ENCODE measurements around the gene IER5L. TPM values are rescaled to one million over a fixed set of nuclear protein-coding genes. Genes with fewer than 3 reads are reported as not detected.

The IER5L gene
- total RNA-seq, 2 experiments from 2014 or later, result 3.7 to 4.1 TPM

DNA sequence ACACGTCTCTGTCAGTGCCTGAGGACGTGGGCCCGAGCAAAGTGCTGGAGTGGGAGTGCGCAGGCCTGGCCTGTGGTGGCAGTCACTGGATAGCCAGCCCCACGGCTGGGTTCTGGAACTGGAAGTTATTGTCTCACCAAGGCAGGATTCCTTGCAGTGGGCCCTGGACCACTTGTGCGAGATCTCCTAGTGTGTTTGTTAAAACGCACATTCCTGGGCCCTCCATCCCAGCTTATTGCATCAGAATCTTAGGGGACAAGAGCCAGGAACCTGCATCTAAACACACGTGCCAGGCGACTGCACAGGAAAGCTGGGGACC lies 40.0 kb downstream of the IER5L start:
- intact Hi-C loops (cut with micrococcal nuclease), result loop anchor here (5.0 kb wide), 1 partner anchor 474 kb away; no protein-coding TSS in a partner anchor
- TF ChIP-seq, protein P1, sequence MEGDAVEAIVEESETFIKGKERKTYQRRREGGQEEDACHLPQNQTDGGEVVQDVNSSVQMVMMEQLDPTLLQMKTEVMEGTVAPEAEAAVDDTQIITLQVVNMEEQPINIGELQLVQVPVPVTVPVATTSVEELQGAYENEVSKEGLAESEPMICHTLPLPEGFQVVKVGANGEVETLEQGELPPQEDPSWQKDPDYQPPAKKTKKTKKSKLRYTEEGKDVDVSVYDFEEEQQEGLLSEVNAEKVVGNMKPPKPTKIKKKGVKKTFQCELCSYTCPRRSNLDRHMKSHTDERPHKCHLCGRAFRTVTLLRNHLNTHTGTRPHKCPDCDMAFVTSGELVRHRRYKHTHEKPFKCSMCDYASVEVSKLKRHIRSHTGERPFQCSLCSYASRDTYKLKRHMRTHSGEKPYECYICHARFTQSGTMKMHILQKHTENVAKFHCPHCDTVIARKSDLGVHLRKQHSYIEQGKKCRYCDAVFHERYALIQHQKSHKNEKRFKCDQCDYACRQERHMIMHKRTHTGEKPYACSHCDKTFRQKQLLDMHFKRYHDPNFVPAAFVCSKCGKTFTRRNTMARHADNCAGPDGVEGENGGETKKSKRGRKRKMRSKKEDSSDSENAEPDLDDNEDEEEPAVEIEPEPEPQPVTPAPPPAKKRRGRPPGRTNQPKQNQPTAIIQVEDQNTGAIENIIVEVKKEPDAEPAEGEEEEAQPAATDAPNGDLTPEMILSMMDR (IDR thresholded peaks at IDR 0.05), result no peak
- H3K4me3 Mint-ChIP-seq, result no peak overlapping the region
- ATAC-seq, result no peak
- peak overlapping the region; percentile 34 for H3K27ac Mint-ChIP-seq
- no peaks in the 10 kb centered on the region for H3K9me3 Mint-ChIP-seq
- no peak for DNase-seq
- peaks cover 36% of the 10 kb centered on the region for H3K4me1 Mint-ChIP-seq (ENCODE audit: low read depth)
- CTCF ChIA-PET, result interaction anchor here (0.7 to 7.4 kb wide), 17 partner anchors 7 to 505 kb away, joined by 3 to 131 read pairs (median 8); partner anchors contain the start of genes C9orf50 and NTMT1
- POLR2A ChIA-PET, result interaction anchor here (1.4 to 2.5 kb wide), 5 partner anchors 13 to 487 kb away, joined by 4 to 9 read pairs (median 5); partner anchors contain the start of gene PTPA
- peaks cover 22% of the 10 kb centered on the region for H3K36me3 Mint-ChIP-seq (ENCODE audit: low read depth)
- H3K27me3 Mint-ChIP-seq, result no peaks in the 10 kb centered on the region

DNA sequence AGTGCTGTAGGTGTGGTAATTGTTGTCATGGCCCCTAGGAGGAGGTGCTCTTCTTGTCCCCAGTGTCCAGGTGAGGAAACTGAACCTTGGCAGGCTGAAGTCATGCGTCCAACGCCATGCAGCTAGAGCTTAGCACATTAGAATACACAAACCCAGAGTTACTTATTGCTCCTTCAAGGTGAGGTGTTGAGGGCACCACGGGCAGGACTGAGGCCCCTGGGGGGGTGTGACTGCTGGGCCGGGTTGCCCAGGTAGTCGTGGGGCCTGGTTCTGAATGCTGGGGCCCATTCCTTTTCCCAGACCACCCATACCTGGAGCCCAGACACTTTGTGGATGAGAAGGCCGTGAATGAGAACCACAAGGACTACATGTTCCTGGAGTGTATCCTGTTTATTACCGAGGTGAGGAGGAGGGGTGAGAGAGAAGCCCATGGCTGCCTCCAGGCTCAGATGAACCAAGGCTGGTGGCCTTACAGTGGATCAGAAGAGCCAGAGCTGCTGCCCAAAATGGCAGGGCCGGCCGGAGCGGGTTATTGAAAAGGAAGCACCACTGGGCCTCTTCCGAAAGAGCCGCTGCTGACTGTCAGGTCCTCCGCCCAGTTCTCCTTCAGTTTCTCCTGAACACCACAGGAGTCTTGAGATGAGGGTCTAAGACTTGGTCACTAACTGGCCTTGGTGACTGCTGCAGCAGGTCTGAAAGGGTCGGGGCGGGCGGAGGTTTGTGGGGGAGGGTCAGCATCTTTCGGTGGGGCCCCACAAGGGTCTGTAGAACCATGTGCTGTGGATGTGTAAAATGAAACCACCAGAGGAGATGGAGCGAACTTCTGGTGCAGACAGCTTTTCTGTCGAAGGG lies 40.5 kb downstream of the IER5L start:
- no peaks in the 10 kb centered on the region for H3K9me3 Mint-ChIP-seq
- POLR2A ChIA-PET, result interaction anchor here (1.6 to 2.0 kb wide), 3 partner anchors 14 to 323 kb away, joined by 4 to 6 read pairs (median 5); partner anchors contain the start of gene PTPA
- no peak for DNase-seq
- CTCF ChIA-PET, result interaction anchor here (0.6 to 7.4 kb wide), 14 partner anchors 6 to 505 kb away, joined by 3 to 131 read pairs (median 18); partner anchors contain the start of genes C9orf50 and NTMT1
- peak overlapping the region; percentile 34 for H3K27ac Mint-ChIP-seq
- ATAC-seq, result no peak
- peaks cover 16% of the 10 kb centered on the region for H3K36me3 Mint-ChIP-seq (ENCODE audit: low read depth)
- no peak overlapping the region for H3K4me3 Mint-ChIP-seq
- intact Hi-C loops (cut with micrococcal nuclease), result loop anchor here (5.0 kb wide), 1 partner anchor 475 kb away; no protein-coding TSS in a partner anchor
- H3K4me1 Mint-ChIP-seq (ENCODE audit: low read depth), result peaks cover 30% of the 10 kb centered on the region
- TF ChIP-seq, protein P1 (IDR thresholded peaks at IDR 0.05), result no peak
- no peaks in the 10 kb centered on the region for H3K27me3 Mint-ChIP-seq

DNA sequence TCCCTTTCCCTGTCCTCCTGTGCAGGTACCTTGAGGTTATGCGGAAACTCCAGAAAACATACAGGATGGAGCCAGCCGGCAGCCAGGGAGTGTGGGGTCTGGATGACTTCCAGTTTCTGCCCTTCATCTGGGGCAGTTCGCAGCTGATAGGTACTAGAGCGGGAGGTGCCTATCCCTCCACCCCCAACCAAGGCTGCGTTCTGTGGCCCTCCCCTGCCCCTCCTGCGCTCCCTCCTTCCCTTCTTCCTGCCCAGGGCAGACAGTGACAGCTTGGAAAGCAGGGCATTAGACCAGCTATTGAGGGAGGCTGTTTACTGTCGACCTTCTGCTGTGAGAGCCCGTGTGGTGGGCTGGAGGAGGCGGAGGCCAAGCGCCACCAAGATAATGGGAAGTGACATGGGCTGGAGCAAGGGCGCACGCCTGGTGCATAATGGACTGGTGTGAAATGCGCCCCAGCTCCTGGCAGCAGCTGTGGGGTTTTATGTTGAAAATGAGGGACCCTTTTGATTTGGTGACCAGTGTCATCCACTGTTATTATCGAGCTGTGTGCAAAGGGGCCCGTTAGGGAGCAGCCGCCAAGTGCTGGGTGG lies 41.5 kb downstream of the IER5L start:
- H3K4me1 Mint-ChIP-seq (ENCODE audit: low read depth), result peaks cover 25% of the 10 kb centered on the region
- ChIA-PET CTCF (interaction anchor here (0.6 to 5.3 kb wide), 5 partner anchors 37 to 488 kb away, joined by 3 to 65 read pairs (median 6); no protein-coding TSS in a partner anchor), POLR2A (interaction anchor here (2.0 kb wide), 1 partner anchor 15 kb away, joined by 5 read pairs; no protein-coding TSS in a partner anchor)
- no peak for ATAC-seq
- TF ChIP-seq, protein P1 (IDR thresholded peaks at IDR 0.05), result no peak
- DNase-seq, result no peak
- H3K9me3 Mint-ChIP-seq, result no peaks in the 10 kb centered on the region
- peaks cover 18% of the 10 kb centered on the region for H3K36me3 Mint-ChIP-seq (ENCODE audit: low read depth)
- no peak overlapping the region for H3K27ac Mint-ChIP-seq
- H3K4me3 Mint-ChIP-seq, result no peak overlapping the region
- intact Hi-C loops (cut with micrococcal nuclease), result loop anchor here (5.0 kb wide), 1 partner anchor 476 kb away; no protein-coding TSS in a partner anchor
- no peaks in the 10 kb centered on the region for H3K27me3 Mint-ChIP-seq

DNA sequence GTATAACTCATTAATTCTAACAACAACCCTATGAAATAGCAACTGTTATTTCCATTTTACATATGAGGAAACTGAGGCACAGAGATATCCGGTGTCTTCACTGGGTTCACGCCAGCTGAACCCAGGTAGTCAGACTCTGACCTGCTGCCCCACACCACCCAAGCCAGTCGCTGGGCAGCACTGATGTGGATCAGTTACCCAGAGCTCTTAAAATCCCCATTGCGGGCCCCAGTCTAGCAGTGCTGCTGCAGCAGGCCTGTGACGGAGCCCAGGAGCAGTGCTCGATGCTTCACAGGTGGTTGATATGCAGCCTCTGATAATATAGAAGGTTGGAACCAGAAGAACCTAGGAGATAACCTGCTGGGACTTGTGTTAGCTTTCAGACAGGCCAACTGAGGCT lies 42.6 kb downstream of the IER5L start:
- Mint-ChIP-seq H3K36me3 (ENCODE audit: low read depth) (peaks cover 23% of the 10 kb centered on the region), H3K27ac (no peak overlapping the region), H3K9me3 (no peaks in the 10 kb centered on the region), H3K27me3 (no peaks in the 10 kb centered on the region), H3K4me1 (ENCODE audit: low read depth) (peaks cover 20% of the 10 kb centered on the region), H3K4me3 (no peak overlapping the region)
- ChIA-PET CTCF (interaction anchor here (1.2 to 2.3 kb wide), 3 partner anchors 7 to 489 kb away, joined by 4 to 14 read pairs (median 5); no protein-coding TSS in a partner anchor), POLR2A (no interaction called here)
- intact Hi-C loops (cut with micrococcal nuclease), result loop anchor here (5.0 kb wide), 1 partner anchor 477 kb away; no protein-coding TSS in a partner anchor
- ATAC-seq (no peak), DNase-seq (no peak)
- TF ChIP-seq, protein P1 (IDR thresholded peaks at IDR 0.05), result no peak

Measured in activated CD8-positive, alpha-beta T cell treated with anti-CD3 and anti-CD28 coated beads for 36 hours (primary cell).